Spinal cord (tissue), 10 donors: ENCODE results near the gene ADGRV1. TPM values are rescaled to one million over a fixed set of nuclear protein-coding genes. Genes with fewer than 3 reads are reported as not detected.

Source experiments
- DNase-seq, 6 donors: peaks; one replicate each; pipeline versions ENCODE4 v3.0.0 to v3.0.0-alpha.2; 2013 to 2015; ENCODE audit warnings: low spot score in 6 of 6, low read depth in 4 of 6
- H3K27ac ChIP-seq: one replicate; pipeline ENCODE4 v1.5.1; 2013; ENCODE audit warnings: low read depth, low read length, control low read depth
- H3K27me3 ChIP-seq: one replicate; pipeline ENCODE4 v1.6.1; 2013; ENCODE audit warnings: low read length; ENCODE audit not compliant: control insufficient read depth, insufficient read depth
- H3K36me3 ChIP-seq: one replicate; pipeline ENCODE4 v1.6.1; 2013; ENCODE audit warnings: low read length; ENCODE audit not compliant: control insufficient read depth, insufficient read depth
- H3K4me1 ChIP-seq: one replicate; pipeline ENCODE4 v1.6.1; 2013; ENCODE audit warnings: low read length; ENCODE audit not compliant: control insufficient read depth, insufficient read depth
- H3K4me3 ChIP-seq: one replicate; pipeline ENCODE4 v1.5.1; 2013; ENCODE audit warnings: low read depth, low read length, control low read depth
- H3K9me3 ChIP-seq: one replicate; pipeline ENCODE4 v1.6.1; 2013; ENCODE audit warnings: low read length; ENCODE audit not compliant: control insufficient read depth, insufficient read depth
- WGBS: methylation state at CpG from one replicate; pipeline ENCODE4 v1.1.5; 2013; ENCODE audit warnings: missing lambda C conversion rate; ENCODE audit not compliant: insufficient coverage; 5-methylcytosine and 5-hydroxymethylcytosine counted together
- polyA plus RNA-seq, 2 donors: library from polyadenylated mRNA; unstranded; fragments of 120-200 nt; gene quantifications; one replicate each; pipeline ENCODE4 v1.2.1, GENCODE V29; 2013; ENCODE audit not compliant: insufficient read length in 2 of 2
- total RNA-seq, 2 donors: library from RNA; depleted of rRNA in 1 of 2; stranded (reverse); fragments of 120-200 nt in 1 of 2; fragments of >200 nt in 1 of 2; gene quantifications; one replicate each; pipeline versions ENCODE4 v1.2.3 to v1.2.4, GENCODE V29; 2013 to 2014
- donor health status: healthy.

ADGRV1 gene
- total and polyA plus RNA-seq, 4 donors, result 72.0 to 180 (median 108) TPM

DNA sequence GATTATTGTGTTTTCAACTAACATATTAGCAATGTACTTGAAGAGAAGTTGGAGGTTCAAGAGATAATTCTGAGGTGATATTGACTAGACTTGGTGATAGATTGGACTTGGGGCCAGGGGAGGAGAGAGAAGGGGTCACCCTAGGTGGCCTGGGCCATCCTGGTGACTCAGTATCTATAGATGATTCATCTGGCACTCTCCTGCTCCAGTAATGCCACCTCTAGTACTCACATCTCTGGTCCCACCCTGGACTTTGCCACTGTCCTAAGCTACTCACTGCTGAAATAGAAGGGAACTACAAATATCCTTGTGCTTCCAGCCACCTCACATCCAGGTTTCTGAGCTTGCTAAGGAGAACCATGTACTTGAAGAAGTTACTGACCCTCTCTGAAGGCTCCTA is 574.6 kb downstream of the ADGRV1 start:
- Histone ChIP-seq H3K4me1 (no peaks in the 10 kb centered on the region), H3K4me3 (no peak overlapping the region), H3K9me3 (no peaks in the 10 kb centered on the region), H3K27ac (no peak overlapping the region), H3K36me3 (no peaks in the 10 kb centered on the region), H3K27me3 (no peaks in the 10 kb centered on the region)
- DNase-seq, result no peak

DNA sequence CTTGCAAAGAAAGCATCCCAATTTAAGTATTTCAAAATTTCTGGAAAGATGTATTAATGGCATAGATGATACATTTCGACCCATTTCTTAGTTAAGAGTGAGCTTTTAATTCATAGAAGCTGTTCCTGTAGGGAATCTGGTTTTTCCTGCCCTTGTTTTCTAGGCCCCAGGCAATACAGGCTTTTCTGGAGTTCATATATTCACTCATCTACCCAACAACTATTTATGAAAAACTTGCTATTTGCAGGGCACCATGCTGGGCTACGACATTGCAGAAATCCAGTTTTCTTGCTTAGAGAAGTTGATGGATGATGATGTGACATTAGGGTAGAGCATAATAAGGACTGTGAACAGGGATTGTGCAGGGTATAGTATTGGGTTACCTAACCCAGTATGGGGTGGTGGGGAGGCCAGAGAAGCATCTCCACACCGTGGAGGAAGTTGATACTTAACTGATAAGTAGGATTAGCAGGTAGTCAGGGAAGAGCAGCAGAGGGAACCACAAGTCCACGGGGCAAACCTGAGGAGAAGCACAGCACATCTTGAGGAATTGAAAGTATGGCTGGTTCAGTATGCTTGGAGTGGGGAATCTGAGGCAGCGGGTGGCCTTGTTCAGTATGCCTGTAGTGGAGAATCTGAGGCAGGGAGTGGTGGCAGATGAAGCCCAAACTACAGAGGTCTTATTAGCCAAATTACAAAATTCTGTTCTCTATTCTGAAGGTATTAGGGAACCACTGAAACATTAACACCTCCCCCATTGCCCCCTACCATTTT is 577.1 kb downstream of the ADGRV1 start:
- 89% methylated on average over 3 of the region's 5 CpGs for WGBS
- H3K4me1 ChIP-seq, result no peaks in the 10 kb centered on the region
- no peaks in the 10 kb centered on the region for H3K36me3 ChIP-seq
- H3K27me3 ChIP-seq, result no peaks in the 10 kb centered on the region
- DNase-seq, result no peak
- no peak overlapping the region for H3K27ac ChIP-seq
- no peak overlapping the region for H3K4me3 ChIP-seq
- no peaks in the 10 kb centered on the region for H3K9me3 ChIP-seq

DNA sequence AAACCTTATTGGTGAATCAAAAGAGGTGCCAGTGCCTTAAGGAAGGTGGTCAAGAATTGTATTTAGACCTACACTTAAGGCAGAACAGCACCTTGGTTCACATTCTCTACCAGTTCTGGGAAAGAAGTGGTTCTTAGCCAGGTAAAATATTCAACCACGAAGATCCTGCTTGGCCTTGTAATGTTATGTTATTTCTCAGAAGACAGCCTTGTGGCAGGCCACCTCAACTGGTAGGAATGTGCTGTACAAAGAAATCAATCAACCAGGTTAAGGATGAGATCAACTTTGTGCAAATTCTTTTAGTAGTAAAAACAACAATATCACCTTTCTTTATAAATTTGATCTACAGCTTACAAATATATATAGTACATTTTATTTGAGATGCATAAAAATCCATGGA is 577.7 kb downstream of the ADGRV1 start:
- Histone ChIP-seq H3K27ac (no peak overlapping the region), H3K27me3 (no peaks in the 10 kb centered on the region), H3K4me3 (no peak overlapping the region), H3K4me1 (no peaks in the 10 kb centered on the region), H3K36me3 (no peaks in the 10 kb centered on the region), H3K9me3 (no peaks in the 10 kb centered on the region)
- DNase-seq, result no peak
- 100% methylated on average over 1 of the region's 1 CpG for WGBS

DNA sequence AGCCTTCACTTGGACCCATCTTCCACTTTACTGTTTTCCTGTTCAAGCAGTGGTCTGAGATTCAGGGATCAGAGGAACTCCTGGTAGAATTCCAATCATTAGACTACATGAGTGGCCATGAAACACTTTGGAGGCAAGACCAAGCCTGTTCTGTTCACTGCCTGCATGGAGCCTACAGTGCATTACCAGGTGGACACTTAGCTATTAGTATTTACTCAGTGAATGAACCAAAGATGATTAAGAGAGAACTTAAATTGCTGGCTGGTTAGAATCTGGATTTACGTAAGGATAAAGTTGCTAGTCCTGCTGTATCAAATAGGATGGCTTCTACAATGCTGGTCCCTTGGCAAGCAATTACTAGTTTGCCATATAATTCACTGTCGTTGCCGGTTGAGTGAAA is 579.0 kb downstream of the ADGRV1 start:
- Histone ChIP-seq H3K27me3 (no peaks in the 10 kb centered on the region), H3K9me3 (no peaks in the 10 kb centered on the region), H3K4me1 (peaks cover under 1% of the 10 kb centered on the region), H3K27ac (no peak overlapping the region), H3K4me3 (no peak overlapping the region), H3K36me3 (no peaks in the 10 kb centered on the region)
- WGBS, result 78% methylated on average over 1 of the region's 3 CpGs
- no peak for DNase-seq

DNA sequence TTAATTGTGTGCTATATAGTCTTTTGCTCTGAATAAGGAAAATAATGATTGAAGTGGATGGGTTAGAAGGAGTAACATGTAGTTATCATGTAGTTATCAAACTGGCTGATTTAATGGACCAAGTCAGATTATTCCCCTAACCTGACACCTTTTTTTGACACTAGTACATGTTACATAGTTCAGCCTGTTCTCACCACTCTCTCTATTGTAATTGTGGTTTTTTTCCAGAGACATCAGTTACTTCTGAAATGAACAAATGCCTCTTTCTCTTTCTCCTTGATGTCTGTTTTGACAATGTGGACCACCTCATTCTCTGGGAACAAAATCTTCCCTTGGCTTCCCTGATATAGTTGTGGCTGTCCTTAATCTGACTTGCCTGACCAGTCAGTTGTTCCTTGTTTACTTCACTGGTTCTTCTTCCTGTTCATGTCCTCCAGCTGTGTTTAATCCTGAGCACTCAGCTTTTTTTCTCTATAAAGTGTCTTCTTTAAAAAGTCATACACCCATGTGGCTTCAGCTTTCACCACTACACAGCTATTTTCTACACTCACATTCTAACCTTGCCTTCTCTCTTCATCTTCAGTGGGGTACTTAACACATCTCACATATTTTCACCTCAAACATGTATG is 581.1 kb downstream of the ADGRV1 start:
- no peaks in the 10 kb centered on the region for H3K27me3 ChIP-seq
- H3K9me3 ChIP-seq, result no peaks in the 10 kb centered on the region
- H3K4me1 ChIP-seq, result peaks cover 18% of the 10 kb centered on the region
- H3K4me3 ChIP-seq, result no peak overlapping the region
- DNase-seq, result no peak
- H3K36me3 ChIP-seq, result peaks cover 9% of the 10 kb centered on the region
- no peak overlapping the region for H3K27ac ChIP-seq

DNA sequence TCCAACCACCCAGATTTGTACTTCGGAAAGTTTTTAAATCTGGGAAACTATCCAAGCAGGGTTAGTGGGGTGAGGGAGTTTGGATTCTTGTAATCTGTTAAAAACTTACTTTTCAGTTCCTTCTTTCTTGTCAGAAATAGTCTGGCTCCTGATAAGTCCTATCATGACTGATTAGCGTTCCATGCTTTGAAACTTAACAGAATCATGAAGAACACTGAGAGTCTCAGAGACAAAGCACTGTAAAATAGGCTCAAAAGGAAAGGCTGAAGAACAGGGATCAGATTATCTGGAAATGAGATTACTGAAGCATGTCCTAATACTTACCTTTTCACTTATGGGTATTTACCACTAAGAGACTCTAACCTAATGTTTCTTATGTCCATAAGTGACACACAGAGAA is 582.1 kb downstream of the ADGRV1 start:
- Histone ChIP-seq H3K27me3 (no peaks in the 10 kb centered on the region), H3K27ac (no peak overlapping the region), H3K9me3 (no peaks in the 10 kb centered on the region), H3K4me1 (peaks cover 18% of the 10 kb centered on the region), H3K36me3 (peaks cover 9% of the 10 kb centered on the region), H3K4me3 (no peak overlapping the region)
- no CpG with 5 or more reads among the region's 2 CpGs for WGBS
- DNase-seq, result no peak

DNA sequence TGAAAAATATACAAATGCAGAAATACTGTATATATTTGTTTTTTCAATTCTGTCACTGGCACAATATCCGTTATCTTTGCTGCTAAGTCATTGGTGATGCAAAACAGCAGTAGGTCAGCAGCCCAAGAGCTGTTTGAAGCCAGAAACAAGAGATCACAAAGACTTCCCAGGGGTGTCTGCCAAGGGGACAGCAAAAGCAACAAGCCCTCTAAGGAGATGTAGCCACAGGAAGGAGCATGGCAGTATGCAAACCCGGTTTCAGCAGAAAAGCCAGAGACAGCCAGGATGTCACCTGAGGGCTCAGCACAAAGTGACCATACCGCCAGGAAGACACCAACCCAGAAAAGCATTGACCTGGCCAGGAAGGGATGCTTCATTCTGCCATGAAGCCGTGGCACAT is 583.0 kb downstream of the ADGRV1 start:
- WGBS, result 52% methylated on average over 3 of the region's 4 CpGs
- peak in 1 of 6 donors; percentile 36 for DNase-seq
- H3K4me1 ChIP-seq, result peaks cover 18% of the 10 kb centered on the region

DNA sequence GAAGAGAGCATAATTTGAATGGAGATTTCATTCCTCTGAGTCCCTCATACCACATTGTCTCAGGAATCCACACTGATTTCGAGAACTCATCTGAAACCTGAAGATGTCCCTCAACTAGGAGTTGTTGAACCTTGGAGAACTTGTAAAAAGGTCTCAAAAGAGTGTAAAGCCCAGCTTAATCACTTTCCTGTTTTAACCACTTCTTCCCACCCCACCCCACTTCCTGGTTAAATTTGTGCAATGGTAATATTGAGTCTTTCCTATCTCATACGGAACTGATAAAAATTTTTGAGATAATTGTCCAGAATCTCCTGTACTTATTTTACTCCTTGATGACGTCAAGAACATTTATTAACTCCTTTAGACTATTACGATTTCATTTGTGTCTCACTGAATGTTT is 583.8 kb downstream of the ADGRV1 start:
- WGBS, result 100% methylated on average over 1 of the region's 4 CpGs
- H3K4me1 ChIP-seq, result peaks cover 18% of the 10 kb centered on the region
- H3K9me3 ChIP-seq, result no peaks in the 10 kb centered on the region
- H3K27ac ChIP-seq, result no peak overlapping the region
- H3K36me3 ChIP-seq, result peaks cover 9% of the 10 kb centered on the region
- no peak for DNase-seq
- no peak overlapping the region for H3K4me3 ChIP-seq
- no peaks in the 10 kb centered on the region for H3K27me3 ChIP-seq

More for the DNA sequence above, 583.0 kb downstream of the ADGRV1 start:
- no peak overlapping the region for H3K27ac ChIP-seq
- no peaks in the 10 kb centered on the region for H3K9me3 ChIP-seq
- H3K36me3 ChIP-seq, result peaks cover 9% of the 10 kb centered on the region
- H3K27me3 ChIP-seq, result no peaks in the 10 kb centered on the region
- H3K4me3 ChIP-seq, result no peak overlapping the region

DNA sequence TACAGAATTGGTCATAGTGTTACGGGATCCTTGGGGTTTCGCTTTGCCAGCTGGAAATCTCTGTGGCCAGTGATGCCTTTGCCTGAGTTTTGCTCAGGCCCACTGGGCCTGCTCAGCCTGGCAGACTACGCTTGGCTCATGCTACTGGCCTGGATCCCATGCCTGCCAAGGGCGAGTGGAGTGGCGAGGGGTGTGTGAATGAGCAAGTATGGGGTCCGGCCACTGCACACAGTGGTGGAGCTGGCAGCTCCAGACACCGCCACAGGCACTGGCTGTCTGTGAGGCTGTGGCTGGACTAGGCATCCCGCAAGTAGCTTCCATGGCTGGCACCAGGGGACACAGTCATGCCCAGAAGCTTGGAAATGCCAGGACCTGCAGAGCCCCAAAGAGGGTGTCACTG is 584.2 kb downstream of the ADGRV1 start:
- H3K27ac ChIP-seq, result no peak overlapping the region
- peaks cover 9% of the 10 kb centered on the region for H3K36me3 ChIP-seq
- WGBS, result 76% methylated on average over 8 of the region's 8 CpGs
- H3K9me3 ChIP-seq, result no peaks in the 10 kb centered on the region
- H3K4me3 ChIP-seq, result no peak overlapping the region
- no peak for DNase-seq
- no peaks in the 10 kb centered on the region for H3K27me3 ChIP-seq
- peaks cover 18% of the 10 kb centered on the region for H3K4me1 ChIP-seq

DNA sequence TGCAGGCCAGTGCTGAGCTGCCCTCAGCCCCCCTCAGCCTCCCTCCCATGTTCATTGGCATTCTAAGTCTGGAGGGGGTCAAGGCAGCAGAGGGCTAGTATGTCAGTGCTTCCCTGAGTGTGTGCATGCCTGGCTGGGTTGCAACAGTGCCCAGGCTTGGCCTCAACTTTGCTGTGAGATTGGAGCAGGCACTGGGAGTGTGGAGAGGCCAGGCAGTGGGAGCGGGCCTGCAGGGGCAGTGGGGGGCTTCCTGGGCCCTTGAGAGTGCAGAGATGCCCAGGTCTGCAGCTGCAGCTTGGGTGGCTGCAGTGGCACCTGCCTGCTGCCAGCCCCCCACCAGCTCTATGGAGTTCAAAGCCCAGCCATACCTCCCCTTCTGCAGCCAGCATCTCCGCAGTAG is 585.2 kb downstream of the ADGRV1 start:
- whole genome bisulfite sequencing, result 100% methylated on average over 1 of the region's 2 CpGs
- H3K9me3 ChIP-seq, result no peaks in the 10 kb centered on the region
- no peak overlapping the region for H3K4me3 ChIP-seq
- H3K4me1 ChIP-seq, result peaks cover 18% of the 10 kb centered on the region
- no peak overlapping the region for H3K27ac ChIP-seq
- H3K36me3 ChIP-seq, result peaks cover 9% of the 10 kb centered on the region
- no peak for DNase-seq
- no peaks in the 10 kb centered on the region for H3K27me3 ChIP-seq
